HG03045 (cell line): ENCODE data around the gene KRTAP10-8.
"Not testable (repeated sequence)": the region's sequence is repeated elsewhere in the genome, so short reads cannot be mapped to it uniquely, and the experiment has no call there.

Source experiments
- ATAC-seq: cut with Tn5 transposase; IDR thresholded peaks from one replicate; pipeline ENCODE4 v1.9.1; 2021; ENCODE audit warnings: mild to moderate bottlenecking, moderate library complexity; ENCODE audit not compliant: unreplicated experiment

The KRTAP10-8 gene

DNA sequence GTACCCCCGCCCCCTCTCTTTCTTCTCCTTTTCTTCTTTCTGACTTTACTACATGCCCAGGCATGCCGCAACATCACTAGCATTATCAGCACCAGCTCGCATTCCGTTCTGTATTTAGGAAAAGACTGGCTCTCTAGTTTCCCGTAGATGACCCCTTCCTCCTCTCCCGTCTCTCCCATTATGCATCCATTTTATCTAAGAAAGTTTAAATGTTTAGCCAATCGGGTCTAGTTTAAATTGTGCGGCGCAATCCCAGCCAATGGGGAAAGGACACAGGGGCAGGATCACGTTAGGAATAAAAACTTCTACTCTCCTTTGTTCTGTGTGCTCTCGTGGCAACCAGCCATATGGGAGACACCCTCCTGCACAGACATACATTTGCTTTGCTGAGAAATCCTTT, 13.8 kb upstream of the KRTAP10-8 start:
- no peak for ATAC-seq

DNA sequence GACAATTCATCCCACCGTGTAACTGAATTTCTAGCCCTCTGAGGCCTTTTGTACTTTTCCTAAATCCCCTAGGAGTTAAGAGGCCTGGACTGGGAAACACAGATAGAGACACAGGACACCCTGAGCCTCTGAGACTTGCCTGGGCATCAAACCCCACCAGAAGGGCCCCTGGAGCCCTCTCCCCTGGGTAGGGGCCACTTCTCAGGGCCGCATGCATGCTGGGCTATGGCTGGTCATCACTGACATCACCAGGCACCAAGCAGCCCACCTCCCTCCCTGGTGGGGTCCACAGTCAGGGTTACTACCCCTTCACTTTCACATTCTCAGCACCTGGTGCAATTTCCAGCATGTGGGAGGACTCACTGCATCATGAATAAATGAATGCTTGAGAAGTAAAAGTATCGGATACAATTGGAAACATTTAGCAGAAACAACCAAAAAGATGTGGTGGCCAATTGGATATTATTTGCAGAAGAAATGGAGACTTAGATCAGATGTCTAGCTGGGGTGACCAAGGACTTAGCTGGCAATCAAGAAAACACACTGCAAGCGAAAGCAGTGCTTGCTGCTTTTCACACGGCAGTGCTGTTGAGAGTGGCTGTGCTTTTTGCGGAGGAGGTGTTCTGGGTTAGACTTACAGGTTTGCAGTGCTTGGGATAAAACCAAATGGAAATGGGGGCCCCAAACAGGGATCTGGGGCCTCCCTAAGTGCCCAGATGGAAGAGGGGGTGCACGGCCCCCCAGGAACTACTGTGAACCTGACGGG, 12.4 kb upstream of the KRTAP10-8 start:
- ATAC-seq = no peak

- ATAC-seq = not testable (repeated sequence)
These were observed 11.5 kb upstream of the KRTAP10-8 start, which contains the start of gene KRTAP10-7 for GRCh38 chr21:44600118-44600978. Gene KRTAP10-7 (plus strand): TSS chr21:44600597. CDS start chr21:44600622, 25 bp downstream.

DNA sequence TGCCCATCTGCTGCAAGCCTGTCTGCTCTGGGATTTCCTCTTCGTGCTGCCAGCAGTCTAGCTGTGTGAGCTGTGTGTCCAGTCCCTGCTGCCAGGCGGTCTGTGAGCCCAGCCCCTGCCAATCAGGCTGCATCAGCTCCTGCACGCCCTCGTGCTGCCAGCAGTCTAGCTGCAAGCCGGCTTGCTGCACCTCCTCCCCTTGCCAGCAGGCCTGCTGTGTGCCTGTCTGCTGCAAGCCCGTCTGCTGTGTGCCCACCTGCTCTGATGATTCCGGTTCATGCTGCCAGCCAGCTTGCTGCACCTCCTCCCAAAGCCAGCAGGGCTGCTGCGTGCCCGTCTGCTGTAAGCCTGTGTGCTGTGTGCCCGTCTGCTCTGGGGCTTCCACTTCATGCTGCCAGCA, 10.8 kb upstream of the KRTAP10-8 start:
- not testable (repeated sequence) for ATAC-seq

DNA sequence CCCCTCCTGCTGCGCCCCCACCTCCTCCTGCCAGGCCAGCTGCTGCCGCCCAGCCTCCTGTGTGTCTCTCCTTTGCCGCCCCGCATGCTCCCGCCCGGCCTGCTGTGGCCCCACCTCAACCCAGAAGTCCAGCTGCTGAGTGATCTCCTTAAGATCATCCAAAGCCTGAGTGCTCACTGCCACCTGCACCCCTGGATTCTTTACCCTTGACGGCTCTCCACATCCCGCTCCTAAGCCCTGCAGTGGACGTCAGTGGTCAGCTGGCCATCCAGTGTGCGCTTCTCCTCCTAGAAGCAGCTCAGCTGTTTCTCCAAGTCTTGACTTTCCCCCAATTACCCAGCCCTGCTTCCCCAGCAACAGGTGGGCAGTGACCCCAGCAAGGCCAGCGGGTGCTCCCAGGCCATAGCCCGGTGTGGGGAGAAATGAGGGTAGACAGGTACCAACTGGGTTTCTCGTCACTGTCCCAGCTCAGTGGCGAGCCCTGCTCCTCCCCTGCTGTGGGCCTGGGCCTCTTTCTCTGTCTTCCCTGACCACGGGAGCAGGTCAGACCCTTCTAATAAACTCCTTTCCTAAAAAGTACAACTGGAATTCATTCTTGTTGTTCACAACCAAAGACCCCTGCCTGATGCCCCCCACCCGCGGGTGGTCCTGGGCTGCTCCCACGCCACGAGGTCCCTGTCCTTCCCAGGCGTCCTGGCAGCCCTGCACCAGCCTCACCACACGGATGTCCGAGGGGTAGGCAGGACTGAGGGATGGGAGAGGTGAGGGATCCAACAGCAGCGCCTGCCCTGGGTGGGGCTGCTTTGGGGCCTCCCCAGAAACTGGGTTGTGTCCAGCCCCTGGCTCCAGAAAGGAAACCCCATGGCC, 10.1 kb upstream of the KRTAP10-8 start:
- ATAC-seq = no peak

DNA sequence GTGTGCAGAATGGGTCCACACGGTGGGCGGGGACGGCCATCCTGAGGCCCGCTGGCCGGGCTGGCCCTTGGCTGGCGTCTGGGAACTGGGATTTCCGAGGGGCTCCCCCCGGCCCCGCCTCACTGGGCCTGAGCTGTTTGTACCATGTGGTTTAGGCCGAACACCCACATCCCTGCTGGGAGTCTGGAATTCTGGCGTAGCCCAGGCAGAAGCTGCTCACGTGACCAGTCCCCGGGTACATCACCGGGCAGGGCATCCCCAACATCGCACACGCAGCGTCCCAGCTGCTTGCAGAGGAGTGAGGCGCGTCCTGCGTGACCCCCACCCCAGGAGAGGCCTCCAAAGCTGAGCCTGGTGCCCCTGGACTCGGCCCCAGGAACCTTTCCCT, 9.4 kb upstream of the KRTAP10-8 start:
- no peak for ATAC-seq

DNA sequence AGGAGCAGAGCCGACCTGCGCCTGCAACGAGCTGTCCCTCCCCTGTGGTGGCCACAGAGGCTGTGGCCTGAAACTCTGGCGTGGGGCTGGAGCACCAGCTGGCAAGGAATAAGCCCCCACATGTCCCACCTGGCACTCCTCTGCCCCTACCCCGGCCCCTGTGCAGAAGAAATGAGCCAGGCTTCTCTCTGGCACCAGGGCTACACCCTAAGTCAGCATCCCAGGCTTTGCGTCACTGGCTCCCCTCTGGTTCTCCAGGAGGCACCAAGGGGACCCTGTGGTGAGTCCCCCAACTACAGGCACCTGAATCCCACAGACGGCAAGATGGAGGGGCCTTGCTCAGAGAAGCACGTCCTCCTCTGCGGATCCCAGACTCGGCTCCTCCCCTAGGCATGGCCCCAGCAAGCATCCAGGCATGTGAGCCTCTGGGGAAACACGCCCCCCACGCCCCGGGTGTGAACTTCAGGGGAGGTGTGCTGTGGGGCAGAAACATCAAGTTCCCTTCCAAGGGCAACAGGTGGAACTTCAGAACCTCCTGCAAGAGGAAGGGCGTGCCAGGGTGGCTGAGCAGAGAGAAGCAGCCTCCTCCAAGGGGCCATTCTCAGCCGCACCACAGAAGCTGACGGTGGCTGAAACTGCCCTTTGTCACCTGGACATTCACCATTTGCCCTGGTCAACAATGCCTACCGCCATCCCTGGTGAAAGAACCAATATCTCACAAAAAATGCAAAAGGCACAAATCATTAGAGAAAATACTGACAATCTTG, 8.6 kb upstream of the KRTAP10-8 start:
- no peak for ATAC-seq

DNA sequence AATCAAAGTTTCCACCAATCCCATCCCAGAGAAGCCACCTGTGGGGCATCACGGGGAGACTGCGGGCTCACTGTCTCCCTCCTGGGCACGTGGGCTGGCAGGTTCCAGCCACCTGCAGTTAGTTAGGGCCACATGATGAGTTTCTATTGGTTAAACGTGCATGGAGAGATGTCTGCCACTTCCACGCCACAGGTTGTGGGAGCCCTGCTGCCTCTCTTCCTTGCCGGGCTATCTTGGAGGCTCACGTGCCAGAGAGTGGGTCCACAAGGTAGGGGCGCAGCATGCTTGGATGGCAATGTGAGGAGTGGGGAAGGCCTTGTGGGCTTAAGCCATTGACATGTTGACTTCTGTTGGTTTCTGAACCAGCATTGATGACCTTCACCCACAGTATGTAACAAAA, 8.0 kb upstream of the KRTAP10-8 start:
- ATAC-seq = no peak

DNA sequence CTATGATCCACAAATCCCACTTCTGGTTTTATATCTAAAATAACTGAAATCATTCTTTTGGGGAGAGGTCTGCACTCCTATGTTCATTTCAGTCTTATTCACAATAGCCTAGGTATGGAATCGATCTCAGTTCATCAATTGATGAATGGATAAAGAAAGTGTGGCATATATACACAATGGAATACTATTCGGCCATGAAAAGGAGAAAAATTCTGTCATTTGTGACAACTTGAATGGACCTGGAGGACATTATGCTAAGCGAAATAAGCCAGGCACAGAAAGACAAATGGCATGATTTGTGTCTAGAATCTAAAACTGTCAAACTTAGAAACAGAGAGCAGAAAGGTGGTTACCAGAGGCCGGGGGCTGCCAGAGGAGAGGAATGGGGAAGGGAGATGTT, 5.4 kb upstream of the KRTAP10-8 start:
- ATAC-seq = no peak

GRCh38 chr21:44609193-44609592, 2.7 kb upstream of the KRTAP10-8 start:
- ATAC-seq = no peak

GRCh38 chr21:44610157-44610843, 1.6 kb upstream of the KRTAP10-8 start:
- ATAC-seq = not testable (repeated sequence)

DNA sequence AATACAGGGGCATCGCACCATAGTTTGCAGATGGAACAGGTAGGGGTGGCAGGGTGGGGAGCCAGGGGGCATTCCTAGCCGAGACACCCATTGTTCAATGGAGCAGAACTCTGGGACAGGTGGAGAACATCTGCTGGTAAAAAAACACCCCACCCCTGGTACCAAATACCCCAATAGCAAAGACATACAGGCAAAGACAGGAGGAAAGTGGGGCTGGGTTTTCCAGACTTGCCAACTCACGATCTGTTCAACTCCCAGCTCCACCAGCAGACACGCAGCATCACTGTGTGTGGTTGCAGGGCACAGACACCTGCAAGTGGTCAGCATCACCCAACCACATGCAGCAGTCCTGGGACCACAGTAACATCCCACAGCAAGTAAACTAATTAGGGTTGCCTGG, 328 bp upstream of the KRTAP10-8 start:
- ATAC-seq = no peak

- ATAC-seq = no peak
These were observed 870 bp downstream of the KRTAP10-8 start for GRCh38 chr21:44612669-44613229.

DNA sequence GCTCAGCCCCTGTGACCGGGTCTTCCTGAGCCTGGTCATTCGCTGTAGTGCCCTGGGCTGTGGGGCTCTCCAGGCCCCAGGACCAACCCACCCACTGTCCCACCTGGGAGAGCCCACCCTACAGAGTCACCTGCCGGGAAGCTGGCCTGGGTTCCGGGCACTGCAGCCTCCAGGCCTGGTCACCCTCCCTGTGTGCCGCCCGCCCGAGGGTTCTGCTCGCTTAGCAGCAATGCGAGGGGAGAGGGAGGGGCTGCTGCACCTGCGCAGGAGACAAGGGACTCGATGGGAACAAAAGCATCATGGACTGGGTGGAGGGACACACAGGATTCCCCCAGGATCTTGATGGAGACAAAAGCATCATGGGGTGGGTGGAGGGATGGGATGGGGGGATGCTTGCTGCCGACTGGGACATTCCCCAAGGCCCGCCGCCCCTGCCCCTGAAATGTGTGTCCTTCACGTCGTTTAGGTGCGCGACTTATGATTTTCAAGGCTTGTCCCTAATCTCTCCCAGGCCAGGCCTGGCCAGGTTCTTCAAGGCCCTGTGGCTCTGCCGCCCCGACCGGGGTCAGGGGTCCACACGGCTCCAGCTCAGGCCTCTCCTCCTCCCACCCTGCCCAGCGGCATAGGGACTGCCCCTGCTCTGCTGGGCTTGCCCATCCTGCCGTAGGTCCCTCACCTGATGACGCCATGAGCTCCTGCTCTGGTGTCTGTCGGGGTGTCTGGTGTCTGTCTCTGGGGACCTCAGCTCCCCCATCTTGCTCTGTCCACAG, 1.7 kb downstream of the KRTAP10-8 start:
- no peak for ATAC-seq

- ATAC-seq = no peak
These were observed 2.3 kb downstream of the KRTAP10-8 start for GRCh38 chr21:44614161-44614631.

DNA sequence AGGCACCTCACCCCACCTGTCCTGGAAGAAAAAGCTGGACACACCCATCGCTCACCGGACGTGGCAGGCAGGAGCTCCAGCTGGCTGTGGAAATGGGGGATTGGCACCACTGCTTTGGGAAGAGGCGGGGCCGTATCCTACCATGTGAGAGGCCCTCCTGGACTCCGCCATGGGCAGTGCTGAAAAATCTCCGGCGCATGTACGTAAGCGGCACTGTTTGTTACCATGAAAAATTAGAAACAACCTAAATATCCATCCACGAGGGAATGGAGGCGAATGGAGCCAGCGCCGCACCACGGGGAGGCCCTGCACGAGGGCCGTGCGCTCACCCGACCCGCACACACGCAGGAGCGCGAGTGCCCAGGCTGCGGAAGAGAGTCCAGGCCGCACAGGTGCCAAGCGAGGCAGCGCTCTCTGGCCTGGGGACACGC, 3.1 kb downstream of the KRTAP10-8 start:
- ATAC-seq = no peak

DNA sequence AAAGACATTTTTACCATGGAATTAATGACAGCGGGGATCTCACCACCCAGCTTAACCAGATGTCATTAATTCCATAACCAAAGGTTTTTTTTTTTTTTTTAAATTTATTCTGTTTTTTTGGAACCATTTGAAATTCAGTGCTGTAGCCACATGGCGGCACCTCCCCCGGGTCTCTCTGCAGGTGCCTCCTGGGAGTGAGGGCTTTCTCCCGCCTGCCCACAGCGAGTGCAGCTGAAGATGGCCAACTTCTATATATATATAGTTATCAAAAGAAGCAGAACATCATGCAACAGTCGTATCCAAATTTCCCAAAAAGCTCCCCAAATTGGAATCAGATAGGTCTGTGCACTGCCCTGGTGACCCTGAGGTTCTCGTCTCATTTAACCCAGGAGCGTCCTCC, 3.6 kb downstream of the KRTAP10-8 start:
- no peak for ATAC-seq

DNA sequence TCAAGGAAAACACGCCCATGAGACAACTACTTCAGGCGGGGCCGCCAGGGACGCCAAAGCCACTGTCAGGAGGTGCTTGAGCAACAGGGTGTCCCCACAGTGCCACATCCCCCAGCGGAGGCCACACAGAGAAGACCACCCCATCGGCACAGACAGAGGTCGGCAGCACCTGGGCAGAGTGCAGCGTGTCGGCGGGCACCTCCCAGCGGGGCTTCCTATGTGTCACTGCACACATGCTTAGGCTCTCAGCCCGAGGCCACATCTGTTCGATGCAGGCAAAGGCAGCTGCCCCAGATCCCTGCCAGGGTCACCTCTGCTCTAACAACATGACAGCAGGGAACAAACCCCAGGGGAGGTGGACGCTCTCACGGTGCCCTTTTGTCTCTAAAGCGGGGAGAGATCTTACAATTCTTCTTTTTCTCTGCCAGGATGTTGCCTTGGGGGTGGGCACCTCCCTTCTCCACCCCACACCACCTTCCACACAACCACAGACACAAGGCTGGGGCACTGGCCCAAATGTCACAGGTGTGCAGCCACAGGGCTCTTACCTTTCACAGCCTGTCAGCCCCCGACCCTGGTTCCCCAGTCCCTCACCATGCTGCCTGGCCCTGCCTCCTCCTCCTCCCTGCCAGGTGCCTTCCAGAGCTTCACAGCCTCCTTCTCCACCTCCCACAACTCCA, 4.2 kb downstream of the KRTAP10-8 start:
- ATAC-seq = no peak
